GM11168 (cell line): ENCODE results near the gene CCNY.
"Not testable (repeated sequence)": the region's sequence is repeated elsewhere in the genome, so short reads cannot be mapped to it uniquely, and the experiment has no call there.

Source experiments
- in situ Hi-C: fragments of 300-500 bp; cut with MboI; formaldehyde crosslinking; loops from one replicate; pipeline ENCODE4 v1.12.0; 2022; ENCODE audit warnings: low sequenced_read_pairs; ENCODE audit not compliant: unreplicated experiment

Gene CCNY

DNA sequence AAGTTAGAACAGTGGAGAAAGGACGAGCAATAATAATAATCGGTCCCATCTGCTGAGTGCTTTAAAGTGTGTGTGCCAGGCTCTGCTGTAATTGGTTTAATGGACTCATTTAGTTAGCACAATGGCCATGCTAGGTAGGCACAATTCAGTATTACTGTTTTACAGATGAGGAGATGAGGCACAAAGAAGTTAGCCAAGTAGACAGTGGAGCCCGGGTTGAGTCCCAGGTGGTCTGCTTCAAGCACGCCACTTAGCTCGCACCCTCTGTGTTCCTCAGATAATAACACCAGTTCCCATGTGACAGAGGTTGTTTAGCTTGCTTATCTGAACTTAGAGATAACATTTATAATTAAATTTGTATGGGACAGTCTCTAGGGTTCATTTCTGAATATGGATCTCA lies 167.3 kb downstream of the CCNY start:
- in situ Hi-C loops, result no loop called here

DNA sequence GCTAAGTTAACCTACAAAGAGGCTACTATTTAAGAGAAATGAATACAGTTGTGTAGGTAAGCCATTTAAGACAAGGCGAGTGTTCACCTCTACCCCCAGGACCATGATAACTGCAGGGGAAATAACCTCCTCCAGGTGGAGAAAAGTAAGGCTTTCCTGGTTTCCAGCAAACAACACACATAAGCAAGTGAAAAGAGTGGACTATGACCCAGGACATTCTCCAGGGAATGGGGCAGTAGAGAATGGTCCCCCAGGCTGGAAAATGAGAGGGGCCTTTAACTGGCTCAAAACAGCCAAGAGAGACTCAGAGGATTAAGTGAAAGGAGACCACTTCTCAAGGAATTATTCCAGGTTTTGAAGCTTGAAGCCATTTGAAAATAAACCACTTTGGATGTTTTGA lies 167.8 kb downstream of the CCNY start:
- in situ Hi-C loops, result no loop called here

GRCh38 chr10:35505241-35505873 lies 169.0 kb downstream of the CCNY start:
- in situ Hi-C loops, result no loop called here

GRCh38 chr10:35506741-35507140 lies 170.4 kb downstream of the CCNY start:
- in situ Hi-C loops, result no loop called here

DNA sequence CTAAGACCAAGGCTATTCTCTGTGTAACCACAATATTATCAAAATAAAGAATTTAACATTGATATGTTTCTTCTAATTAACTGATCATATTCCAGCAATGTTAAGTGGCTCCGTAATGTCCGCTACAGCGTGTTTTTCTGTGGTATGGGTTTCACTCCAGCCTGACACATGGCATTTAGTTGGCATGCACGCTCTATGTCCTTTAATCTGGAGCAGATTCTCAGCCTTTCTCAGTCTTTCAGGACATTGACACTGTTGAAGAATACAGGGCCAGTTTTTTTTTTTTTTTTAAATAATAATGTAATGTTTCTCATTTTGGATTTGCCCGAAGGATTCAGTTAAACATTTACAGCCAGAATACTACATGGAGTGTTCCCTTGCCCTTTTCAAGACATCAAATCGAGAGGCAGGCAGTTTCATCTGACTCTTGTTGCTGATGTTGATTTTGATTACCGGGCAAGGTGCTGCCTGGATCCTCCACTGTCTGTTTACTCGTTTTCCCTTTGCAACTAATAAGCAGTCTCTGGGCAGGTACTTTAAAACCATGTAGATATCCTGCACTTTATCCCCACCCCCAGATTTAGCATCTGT lies 171.3 kb downstream of the CCNY start:
- in situ Hi-C loops, result no loop called here

- in situ Hi-C loops, result no loop called here
Measured at GRCh38 chr10:35508647-35509046, 172.3 kb downstream of the CCNY start.

- in situ Hi-C loops, result no loop called here
Measured at GRCh38 chr10:35510891-35511290, 174.6 kb downstream of the CCNY start.

- in situ Hi-C loops, result no loop called here
Measured at GRCh38 chr10:35511647-35512046, 175.3 kb downstream of the CCNY start.

DNA sequence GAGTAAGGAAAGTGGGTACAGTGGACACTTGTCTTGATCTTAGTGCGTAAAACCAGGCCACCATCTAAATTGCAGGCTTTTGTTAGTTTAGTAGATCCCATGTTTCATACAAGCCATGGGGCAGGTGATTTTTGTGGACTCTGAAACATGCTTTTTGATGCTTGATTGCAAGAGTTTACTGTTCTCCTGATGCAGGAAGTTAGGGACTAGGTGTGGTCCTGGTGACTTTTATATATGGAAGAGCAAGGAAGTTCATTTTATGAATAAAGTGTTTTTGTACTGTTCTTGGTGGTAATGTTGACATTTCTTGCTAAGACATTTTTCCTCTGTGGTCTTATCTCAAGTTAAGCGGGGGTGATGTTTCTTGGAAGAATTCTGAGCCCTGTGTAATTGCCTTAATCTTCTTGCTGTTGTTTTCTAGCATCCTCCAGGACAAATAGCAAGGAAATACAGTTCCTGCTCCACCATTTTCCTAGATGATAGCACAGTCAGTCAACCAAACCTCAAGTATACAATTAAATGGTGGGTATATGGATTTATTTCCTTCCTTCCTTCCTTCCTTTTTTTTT lies 179.9 kb downstream of the CCNY start:
- in situ Hi-C loops, result no loop called here

DNA sequence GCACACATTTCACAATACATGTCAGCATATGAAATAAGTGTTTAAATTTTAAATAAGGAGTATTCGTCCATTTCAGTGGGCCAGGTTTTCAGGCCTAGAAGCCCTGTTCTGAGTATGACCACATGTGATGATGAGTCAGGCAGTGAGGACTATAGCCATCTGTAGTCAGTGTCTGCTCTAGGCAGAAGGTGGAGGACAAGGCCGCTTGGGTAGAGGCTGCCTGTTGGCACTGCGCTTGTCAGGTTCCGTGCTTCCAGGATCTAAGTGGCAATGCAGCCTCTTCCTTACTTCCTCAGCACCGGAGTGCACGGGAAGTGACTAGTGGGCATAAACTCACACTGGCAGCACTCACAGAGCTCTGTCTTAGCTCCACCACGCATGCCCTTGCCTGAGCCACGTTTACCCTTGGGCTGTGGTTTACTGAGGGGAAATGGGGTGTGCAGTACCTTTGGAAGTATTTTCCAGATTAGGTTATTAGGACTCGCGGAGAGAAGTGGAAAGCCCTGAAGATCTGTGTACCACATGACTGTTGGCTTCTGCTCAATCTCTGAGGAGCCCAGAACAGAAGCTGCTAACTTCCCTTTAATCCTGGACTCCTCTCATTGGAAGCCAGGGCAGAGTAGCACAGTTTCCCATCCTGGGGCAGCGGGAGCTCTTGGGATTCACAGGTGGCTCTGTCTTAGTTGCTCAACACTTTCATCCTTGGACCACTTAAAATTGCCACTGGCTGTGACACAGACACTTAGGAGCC lies 181.3 kb downstream of the CCNY start:
- in situ Hi-C loops, result no loop called here

GRCh38 chr10:35518187-35518586 lies 181.9 kb downstream of the CCNY start:
- in situ Hi-C loops, result not testable (repeated sequence)

DNA sequence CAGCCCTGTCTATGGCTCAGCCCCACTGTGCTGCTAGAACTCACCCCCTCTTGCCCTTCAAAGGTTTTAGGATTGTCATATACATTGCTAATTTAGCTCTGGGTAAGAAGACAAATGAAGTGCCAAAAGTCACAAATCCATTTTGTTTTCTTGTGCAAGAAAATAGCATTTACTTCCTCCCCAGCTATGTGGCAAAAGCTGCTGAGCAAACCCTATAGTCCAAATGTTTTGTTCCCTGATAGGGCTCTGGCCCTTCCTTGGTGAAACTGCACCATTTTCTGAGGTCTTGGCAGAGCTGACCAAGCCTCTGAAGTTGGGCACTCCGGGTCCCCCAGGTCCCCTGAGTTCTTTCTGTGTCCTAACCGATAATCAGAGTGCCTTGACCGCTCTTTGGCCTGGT lies 184.7 kb downstream of the CCNY start:
- in situ Hi-C loops, result no loop called here

- in situ Hi-C loops, result no loop called here
Measured at GRCh38 chr10:35523670-35524225, 187.4 kb downstream of the CCNY start.

GRCh38 chr10:35526746-35527145 lies 190.4 kb downstream of the CCNY start:
- in situ Hi-C loops, result no loop called here

DNA sequence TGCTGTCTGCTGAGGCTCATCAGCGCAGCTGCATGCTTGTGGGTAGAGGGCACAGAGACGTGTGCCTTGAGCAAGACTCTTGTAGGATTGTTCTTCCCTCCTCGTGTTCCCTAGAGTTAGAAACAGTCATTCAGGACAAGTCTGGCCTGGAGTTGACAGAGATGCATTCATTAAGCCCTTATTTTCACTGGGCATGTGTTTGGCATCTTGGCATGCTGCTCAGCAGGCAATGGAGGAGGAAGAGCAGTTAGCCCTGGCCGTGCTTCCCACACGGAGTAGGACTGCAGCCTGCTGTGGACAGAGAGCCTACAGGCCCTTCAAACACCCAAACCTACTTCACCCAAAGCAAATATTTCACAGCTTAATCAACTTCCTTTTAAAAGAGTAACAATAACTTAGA lies 195.8 kb downstream of the CCNY start:
- in situ Hi-C loops, result no loop called here

GRCh38 chr10:35533565-35533964 lies 197.3 kb downstream of the CCNY start:
- in situ Hi-C loops, result no loop called here

GRCh38 chr10:35535136-35535535 lies 198.8 kb downstream of the CCNY start:
- in situ Hi-C loops, result no loop called here

- in situ Hi-C loops, result no loop called here
Measured at GRCh38 chr10:35536789-35537188, 200.5 kb downstream of the CCNY start.

GRCh38 chr10:35537925-35538324 lies 201.6 kb downstream of the CCNY start:
- in situ Hi-C loops, result not testable (repeated sequence)

DNA sequence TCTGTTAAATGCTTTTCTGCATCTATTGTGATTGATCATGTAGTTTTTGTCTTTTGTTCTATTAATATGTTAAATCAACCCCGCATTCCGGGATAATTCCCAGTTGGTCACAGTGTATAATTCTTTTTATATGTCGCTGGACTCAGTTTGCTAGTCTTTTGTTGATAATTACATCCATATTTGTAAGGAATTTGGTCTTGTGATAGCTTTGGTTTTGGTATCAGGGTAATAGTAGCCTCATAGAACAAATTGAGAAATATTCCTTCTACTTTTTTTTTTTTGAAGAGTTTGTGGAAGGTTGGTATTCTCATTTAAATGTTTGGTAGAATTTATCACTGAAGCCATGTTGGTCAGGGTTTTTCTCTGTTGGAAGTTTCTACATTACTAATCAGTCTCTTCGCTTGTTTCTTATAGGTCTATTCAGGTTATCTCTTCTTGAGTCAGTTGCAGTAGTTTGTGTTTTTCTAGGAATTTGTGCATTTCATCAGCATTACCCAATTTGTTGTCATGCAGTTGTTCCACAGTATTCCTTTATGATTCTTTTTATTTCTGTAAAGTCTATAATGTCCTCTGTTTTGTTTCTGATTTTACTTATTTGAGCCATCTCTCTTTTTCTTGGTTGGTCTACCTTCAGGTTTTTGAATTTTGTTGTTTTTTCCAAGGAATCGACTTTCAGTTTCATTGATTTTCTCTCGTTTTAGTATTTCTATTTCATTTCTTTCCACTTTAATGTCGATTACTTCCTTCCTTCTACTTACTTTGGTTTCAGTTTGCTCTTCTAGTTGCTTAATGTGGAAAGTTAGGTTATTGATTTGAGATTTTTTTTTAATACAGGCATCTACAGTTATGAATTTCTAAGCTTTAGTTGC lies 204.2 kb downstream of the CCNY start:
- in situ Hi-C loops, result no loop called here
